Inferior parietal cortex (tissue), 1 donor: ENCODE measurements around the gene SOCS3.

Experiments used
- DNase-seq: peaks from one replicate; pipeline ENCODE4 v3.0.0-alpha.2; 2016; ENCODE audit errors: extremely low spot score

SOCS3 gene

DNA sequence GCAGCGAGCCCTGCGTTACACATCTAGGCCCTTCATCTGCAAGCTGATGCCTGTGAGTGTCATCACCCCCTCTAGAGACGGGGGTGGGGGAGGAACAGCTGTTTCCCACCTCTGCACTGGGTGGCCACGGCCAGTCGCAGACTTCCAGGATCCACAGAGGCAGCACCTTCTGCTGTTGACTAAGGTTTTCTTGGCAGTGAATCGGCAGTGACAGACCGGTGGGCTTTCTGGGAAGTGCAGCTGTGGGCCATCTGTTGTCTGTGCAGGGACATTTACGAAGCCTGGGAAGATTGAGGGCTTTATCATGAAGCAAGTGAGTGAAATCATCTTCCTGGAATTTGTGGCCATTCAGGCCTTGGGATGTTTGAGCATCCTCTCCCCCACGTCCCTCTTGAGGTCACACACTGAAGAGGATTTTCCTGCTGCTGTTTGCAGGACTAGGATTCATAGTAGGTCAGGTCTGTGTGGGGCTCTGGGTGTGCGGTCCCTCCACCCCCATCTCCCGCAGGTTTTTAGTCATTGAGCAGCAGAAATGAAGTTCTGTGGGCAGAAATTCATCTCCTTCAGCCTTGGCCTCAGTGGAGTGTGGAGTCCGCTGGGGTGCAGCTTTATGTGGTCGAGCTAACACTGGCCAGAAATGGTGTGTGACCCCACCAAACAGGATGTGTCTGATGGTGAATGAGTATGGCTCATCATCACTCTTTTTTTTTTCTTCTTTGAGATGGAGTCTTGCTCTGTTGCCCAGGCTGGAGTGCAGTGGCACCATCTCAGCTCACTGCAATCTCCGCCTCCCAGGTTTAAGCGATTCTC, 30.6 kb upstream of the SOCS3 start:
- DNase-seq, result no peak

GRCh38 chr17:78387977-78388941, 28.4 kb upstream of the SOCS3 start:
- no peak for DNase-seq

GRCh38 chr17:78384479-78385175, 24.8 kb upstream of the SOCS3 start:
- DNase-seq, result no peak

DNA sequence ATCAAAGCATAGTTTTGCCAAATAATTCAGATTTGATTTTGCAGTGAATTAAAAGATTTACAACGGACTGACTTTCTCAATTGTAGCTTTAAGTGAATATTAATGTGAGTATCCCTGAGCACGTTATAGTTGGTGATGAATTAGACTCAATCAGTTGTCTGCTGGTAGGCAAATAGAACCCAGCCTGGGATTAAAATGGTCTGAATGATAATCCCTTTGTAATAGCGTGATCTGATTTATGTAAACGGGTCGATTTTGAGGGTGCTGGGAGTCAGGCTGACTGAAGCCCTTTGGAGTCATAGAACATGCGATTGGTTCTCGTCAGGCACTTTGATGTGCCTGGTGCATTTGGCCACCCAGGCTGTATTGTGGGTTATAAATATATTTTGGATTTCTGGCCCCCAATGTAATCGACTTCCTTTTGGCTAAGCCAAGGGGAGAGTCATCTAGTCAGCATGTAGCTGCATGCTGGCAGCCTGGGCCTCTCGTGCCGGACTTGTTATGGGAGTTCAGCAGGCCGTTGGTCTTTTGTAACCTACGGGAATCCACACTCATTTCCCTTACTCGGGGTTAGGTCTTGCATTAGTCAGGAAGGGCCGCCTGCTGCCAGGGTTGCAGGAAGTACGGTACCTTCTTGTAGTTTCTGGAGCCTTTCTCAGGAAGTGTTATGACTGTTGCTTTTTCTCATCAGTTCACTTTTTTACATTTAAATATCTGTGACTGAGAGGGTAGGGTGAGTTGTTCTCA, 24.0 kb upstream of the SOCS3 start:
- no peak for DNase-seq

- no peak for DNase-seq
These were observed 21.8 kb upstream of the SOCS3 start for GRCh38 chr17:78381601-78382232.

DNA sequence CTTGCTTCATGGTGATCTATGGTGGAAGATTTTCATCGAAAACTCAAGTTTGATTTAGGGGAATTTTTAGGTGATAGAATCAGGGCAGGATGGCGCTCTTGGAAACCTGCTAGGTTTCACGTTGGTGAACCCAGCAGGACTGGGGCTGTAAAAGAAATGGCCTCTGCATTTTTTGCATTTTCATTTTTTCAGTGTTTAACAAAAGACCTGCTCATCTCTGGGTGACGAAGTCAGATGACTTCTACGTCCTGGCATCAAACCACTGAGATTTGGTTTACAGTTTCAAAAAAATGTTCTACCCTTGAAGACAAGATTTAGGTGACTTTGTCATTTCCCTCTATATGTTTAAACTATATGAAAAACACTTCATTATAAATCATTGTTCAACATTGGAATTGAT, 20.5 kb upstream of the SOCS3 start:
- DNase-seq, result no peak

DNA sequence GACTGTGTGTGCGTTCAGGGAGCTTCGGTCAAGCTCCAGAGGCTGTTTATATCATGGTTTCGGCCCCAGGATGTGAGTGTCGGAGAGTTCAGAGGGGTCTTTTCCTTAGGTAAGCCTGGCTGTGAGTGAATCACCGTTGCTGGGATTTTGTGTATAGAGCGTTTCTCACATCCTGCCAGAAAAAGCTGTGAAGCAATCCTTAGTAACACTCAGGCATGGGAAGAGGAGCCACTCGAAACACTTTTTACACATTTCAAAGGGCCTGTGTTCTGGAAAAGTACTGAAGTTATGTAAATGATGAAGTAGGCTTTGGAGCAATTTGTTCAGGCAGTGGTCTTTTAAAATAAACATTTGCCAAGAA, 19.2 kb upstream of the SOCS3 start:
- no peak for DNase-seq

- DNase-seq, result peak; percentile 88
These were observed 18.6 kb upstream of the SOCS3 start, which contains the start of gene PGS1 for GRCh38 chr17:78378225-78379130. PGS1 (plus strand) TSS chr17:78378649; CDS start chr17:78378666, 17 bp downstream.

DNA sequence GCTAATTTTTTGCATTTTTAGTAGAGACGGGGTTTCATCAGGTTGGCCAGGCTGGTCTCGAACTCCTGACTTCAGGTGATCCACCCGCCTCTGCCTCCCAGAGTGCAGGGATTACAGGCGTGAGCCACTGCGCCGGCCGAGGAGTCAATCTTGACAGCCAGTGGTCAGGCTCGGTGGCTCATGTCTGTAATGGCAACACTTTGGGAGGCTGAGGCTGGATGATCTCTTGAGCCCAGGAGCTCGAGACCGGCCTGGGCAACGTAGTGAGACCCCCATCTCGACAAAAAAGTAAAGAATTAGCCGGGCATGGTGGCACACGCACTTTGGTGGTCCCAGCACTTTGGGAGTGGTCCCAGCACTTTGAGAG, 18.0 kb upstream of the SOCS3 start:
- DNase-seq, result no peak

DNA sequence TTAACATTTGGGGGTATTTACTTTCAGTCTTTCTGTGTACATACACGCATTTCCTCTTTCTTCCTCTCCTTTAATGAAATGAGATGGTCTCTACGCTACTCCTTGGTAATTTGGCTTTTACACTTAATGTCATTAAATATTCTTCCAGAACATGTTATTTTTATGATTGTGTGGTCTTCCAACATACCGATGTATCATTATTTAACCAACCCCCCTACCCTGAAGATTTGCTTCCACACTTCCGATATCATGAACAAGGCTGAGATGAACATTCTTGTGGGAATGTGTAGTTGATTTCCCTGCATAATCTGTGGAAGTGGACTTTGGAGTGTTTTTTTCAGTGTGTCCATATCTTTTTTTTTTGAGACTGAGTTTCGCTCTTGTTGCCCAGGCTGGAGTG, 16.3 kb upstream of the SOCS3 start:
- no peak for DNase-seq

DNA sequence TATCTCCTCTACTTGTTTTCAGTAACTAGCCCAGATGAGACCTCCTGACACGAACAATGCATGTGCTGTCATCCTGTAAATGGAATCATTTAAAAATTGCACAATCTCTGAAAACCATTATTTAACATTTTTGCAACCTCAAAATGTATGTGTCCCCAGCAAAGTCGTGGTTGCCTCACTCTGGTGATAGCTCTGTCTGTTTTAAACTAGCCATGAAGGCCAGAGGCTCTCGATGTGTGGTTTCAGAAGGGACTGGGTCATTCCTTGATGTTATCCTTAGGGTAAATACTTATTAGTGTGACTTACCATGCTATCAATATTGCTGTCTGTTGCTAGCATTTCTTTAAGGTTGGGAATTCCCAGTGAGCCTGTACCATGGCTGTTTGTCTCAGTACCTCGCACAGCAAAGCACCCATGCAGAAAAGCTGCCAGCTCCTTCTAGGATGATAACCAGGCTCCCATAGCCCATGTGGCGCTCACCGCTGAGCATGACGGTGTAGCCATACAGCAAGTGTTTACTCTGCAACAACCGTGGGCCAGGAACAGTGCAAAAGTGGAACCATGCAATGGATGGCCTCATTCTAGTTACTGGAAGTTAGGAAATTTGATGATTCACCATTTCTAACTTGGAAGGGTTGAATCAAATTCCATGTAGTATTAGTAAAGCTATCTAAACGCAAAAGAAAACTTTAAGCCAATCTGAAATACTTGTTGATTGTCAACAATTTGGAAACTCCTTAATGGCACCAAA, 15.7 kb upstream of the SOCS3 start:
- DNase-seq, result no peak

GRCh38 chr17:78374631-78375274, 14.9 kb upstream of the SOCS3 start:
- no peak for DNase-seq

DNA sequence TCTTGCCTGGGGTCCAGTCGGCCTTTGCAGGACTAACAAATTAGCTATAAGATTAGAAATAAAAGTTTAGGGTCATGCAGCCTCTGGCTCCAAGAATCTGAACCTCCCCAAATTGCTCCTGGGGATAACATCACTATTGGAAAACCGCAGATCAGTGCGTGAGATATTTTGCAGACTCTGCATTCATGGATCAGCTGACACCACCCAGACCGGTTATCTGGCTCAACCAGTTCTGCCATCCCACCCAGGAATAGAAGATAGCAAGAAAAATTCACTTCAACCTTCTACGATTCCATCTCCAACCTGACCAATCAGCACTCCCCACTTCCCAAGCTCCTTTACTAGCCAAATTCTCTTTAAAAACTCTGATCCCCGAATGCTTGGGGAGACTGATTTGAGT, 14.3 kb upstream of the SOCS3 start:
- DNase-seq, result no peak

- DNase-seq, result no peak
These were observed 13.0 kb upstream of the SOCS3 start for GRCh38 chr17:78372841-78373240.

DNA sequence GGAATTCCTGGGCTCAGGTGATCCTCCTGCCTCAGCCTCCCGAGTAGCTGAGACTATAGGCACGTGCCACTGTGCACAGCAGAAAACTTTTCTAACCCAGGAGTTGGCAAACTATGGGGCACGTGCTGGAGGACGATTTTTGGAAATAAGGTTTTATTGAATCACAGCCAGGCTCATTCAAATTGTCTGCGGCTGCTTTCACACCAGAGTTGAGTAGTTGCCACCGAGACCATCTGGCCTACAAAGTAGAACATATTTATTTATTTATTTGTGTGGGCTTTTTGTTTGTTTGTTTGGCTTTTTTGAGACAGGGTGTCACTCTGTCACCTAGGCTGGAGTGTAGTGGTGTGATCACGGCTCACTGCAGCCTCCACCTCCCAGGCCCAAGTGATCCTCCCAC, 11.2 kb upstream of the SOCS3 start:
- no peak for DNase-seq

GRCh38 chr17:78369791-78370381, 10.0 kb upstream of the SOCS3 start:
- no peak for DNase-seq

GRCh38 chr17:78368854-78369495, 9.1 kb upstream of the SOCS3 start:
- DNase-seq, result no peak

DNA sequence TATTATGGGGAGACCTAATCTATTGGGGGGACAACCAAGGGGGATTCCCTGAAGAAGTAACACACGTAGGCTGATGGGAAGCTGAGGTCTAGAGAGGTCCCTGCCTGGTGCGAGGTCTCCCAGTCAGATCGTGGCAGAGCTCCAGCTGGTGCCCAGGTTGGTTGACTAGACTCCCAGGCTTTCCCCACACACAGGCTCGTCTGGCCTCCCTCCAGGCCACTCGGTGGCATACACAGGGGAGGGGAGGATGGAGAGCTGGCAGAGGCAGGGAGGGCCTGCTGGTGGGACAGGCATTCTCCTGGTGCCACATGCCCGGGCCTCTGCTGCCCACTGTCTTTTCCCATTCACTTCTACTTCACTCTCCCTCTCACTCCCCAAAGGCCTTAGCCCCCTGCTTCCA, 8.5 kb upstream of the SOCS3 start:
- DNase-seq, result no peak
